Smooth muscle cell (in vitro differentiated cells): Measurements from ENCODE around the gene KCNJ14. TPM values are rescaled to one million over a fixed set of nuclear protein-coding genes. Genes with fewer than 3 reads are reported as not detected.

ENCODE experiments used
- DNase-seq: peaks from one replicate; lab custom pipeline; 2025; ENCODE audit not compliant: unreplicated experiment; lab: John Stamatoyannopoulos, UW
- H2AFZ ChIP-seq: fragments of 200-600 bp; sonication (generic); 2 replicates; pipeline ENCODE4 v1.6.0; 2016; ENCODE audit warnings: antibody characterized with exemption, low read depth, mild to moderate bottlenecking
- H3F3A ChIP-seq: fragments of 200-600 bp; sonication (generic); 2 replicates; pipeline ENCODE4 v1.6.0; 2017; ENCODE audit warnings: antibody characterized with exemption, low read depth
- H3K27ac ChIP-seq: fragments of 200-600 bp; sonication (generic); 2 replicates; pipeline ENCODE4 v1.5.1; 2016; ENCODE audit warnings: low read depth, mild to moderate bottlenecking
- H3K27me3 ChIP-seq: fragments of 200-600 bp; sonication (generic); 2 replicates; pipeline ENCODE4 v1.6.1; 2016; ENCODE audit warnings: low read depth, mild to moderate bottlenecking
- H3K36me3 ChIP-seq: fragments of 200-600 bp; sonication (generic); 2 replicates; pipeline ENCODE4 v1.5.1; 2016; ENCODE audit warnings: low read depth
- H3K4me1 ChIP-seq: fragments of 200-600 bp; sonication (generic); 2 replicates; pipeline ENCODE4 v1.5.1; 2016; ENCODE audit warnings: low read depth
- H3K4me2 ChIP-seq: fragments of 200-600 bp; sonication (generic); 2 replicates; pipeline ENCODE4 v1.6.0; 2016; ENCODE audit warnings: mild to moderate bottlenecking
- H3K4me3 ChIP-seq: fragments of 200-600 bp; sonication (generic); 2 replicates; pipeline ENCODE4 v1.5.1; 2016; ENCODE audit warnings: mild to moderate bottlenecking
- H3K79me2 ChIP-seq: fragments of 200-600 bp; sonication (generic); 2 replicates; pipeline ENCODE4 v1.6.0; 2016; ENCODE audit warnings: low read depth, mild to moderate bottlenecking
- H3K9ac ChIP-seq: fragments of 200-600 bp; sonication (generic); 2 replicates; pipeline ENCODE4 v1.6.0; 2016; ENCODE audit warnings: low read depth
- H3K9me3 ChIP-seq: fragments of 200-600 bp; sonication (generic); replicated peaks from 2 replicates; pipeline ENCODE4 v1.5.1; 2016; ENCODE audit warnings: low read depth
- H4K20me1 ChIP-seq: fragments of 200-600 bp; sonication (generic); 2 replicates; pipeline ENCODE4 v1.6.0; 2016; ENCODE audit warnings: low read depth
- CTCF ChIP-seq: fragments of 200-600 bp; sonication (generic); IDR thresholded peaks from 2 replicates; pipeline ENCODE4 v1.5.1; 2017; ENCODE audit warnings: borderline replicate concordance, mild to moderate bottlenecking, antibody characterized with exemption; ENCODE audit not compliant: insufficient read depth, poor library complexity, severe bottlenecking
- WGBS: methylation state at CpG from one replicate; pipeline ENCODE4 v1.1.7; 2016; ENCODE audit warnings: low lambda C conversion rate; 5-methylcytosine and 5-hydroxymethylcytosine counted together
- polyA plus RNA-seq: library from polyadenylated mRNA; unstranded; fragments of >200 nt; fragmentation: Nextera tagmentation; extraction: Ambion mirVana; gene quantifications from 2 replicates; pipeline ENCODE4 v1.2.1, GENCODE V29; 2016
- total RNA-seq: library from RNA; depleted of rRNA; stranded (reverse); fragments of >200 nt; gene quantifications from 2 replicates; pipeline ENCODE4 v1.2.3, GENCODE V29; 2014

Gene KCNJ14
- total and polyA plus RNA-seq, 2 experiments from 2014 or later: 1.7 to 1.8 TPM

- Histone ChIP-seq H3F3A (peaks cover 6% of the 10 kb centered on the region), H3K4me1 (peaks cover 7% of the 10 kb centered on the region), H2AFZ (no peak overlapping the region), H3K27me3 (no peaks in the 10 kb centered on the region), H4K20me1 (no peaks in the 10 kb centered on the region), H3K4me2 (peak overlapping the region; percentile 78), H3K79me2 (no peaks in the 10 kb centered on the region), H3K36me3 (no peaks in the 10 kb centered on the region), H3K9ac (no peak overlapping the region), H3K4me3 (no peak overlapping the region), H3K27ac (no peak overlapping the region), H3K9me3 (no peaks in the 10 kb centered on the region)
- no peak for DNase-seq
- no peak for TF ChIP-seq CTCF
- WGBS: 23% methylated on average over 7 of the region's 10 CpGs
Observed at GRCh38 chr19:48491793-48492123, 36.4 kb downstream of the KCNJ14 start.

DNA sequence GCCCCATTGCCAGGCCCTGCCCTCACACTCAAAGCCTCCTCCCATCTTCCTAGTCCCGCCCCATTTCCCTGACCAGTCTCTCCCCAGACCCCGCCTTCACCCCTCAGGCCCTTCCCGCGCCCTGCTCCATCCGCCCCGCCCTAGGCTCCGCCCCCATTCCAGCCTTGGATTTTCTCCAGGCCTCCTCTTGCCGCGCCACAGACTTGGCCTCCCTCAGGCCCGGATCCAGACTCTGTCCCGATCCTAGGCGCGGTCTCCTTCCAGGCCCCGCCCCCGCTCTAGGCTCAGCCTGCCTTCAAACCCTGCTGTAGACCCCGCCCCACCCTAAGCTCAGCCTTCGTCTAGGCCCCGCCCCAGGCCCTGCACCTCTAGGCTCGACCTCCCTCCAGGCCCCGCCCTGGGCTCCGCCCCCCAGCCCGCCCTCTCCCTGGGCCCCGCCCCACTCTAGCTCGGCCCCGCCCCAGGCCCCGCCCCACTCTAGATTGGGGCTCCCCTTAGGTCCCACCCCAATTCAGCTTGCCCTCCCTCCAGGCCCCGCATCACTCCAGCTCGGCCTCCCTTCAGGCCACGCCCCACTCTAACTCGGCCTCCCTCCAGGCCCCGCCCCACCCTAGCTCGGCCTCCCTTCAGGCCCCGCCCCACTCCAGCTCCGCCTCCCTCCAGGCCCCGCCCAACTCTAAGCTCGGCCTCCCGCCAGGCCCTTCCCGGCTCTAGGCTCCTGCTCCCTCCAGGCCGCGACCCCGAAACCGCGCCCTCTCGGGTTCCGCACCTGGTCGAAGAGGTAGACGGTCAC is 37.7 kb downstream of the KCNJ14 start:
- peaks cover 6% of the 10 kb centered on the region for H3F3A ChIP-seq
- 3% methylated on average over 26 of the region's 47 CpGs for WGBS
- no peaks in the 10 kb centered on the region for H4K20me1 ChIP-seq
- peak overlapping the region; percentile 84 for H3K4me2 ChIP-seq
- H3K79me2 ChIP-seq: no peaks in the 10 kb centered on the region
- H3K36me3 ChIP-seq: no peaks in the 10 kb centered on the region
- peak overlapping the region; percentile 68 for H3K4me3 ChIP-seq
- no peaks in the 10 kb centered on the region for H3K9me3 ChIP-seq
- H3K9ac ChIP-seq: peak overlapping the region; percentile 68
- no peak for TF ChIP-seq CTCF
- H3K4me1 ChIP-seq: peaks cover 7% of the 10 kb centered on the region
- no peaks in the 10 kb centered on the region for H3K27me3 ChIP-seq
- H3K27ac ChIP-seq: no peak overlapping the region
- no peak overlapping the region for H2AFZ ChIP-seq
- peak; percentile 97 for DNase-seq

DNA sequence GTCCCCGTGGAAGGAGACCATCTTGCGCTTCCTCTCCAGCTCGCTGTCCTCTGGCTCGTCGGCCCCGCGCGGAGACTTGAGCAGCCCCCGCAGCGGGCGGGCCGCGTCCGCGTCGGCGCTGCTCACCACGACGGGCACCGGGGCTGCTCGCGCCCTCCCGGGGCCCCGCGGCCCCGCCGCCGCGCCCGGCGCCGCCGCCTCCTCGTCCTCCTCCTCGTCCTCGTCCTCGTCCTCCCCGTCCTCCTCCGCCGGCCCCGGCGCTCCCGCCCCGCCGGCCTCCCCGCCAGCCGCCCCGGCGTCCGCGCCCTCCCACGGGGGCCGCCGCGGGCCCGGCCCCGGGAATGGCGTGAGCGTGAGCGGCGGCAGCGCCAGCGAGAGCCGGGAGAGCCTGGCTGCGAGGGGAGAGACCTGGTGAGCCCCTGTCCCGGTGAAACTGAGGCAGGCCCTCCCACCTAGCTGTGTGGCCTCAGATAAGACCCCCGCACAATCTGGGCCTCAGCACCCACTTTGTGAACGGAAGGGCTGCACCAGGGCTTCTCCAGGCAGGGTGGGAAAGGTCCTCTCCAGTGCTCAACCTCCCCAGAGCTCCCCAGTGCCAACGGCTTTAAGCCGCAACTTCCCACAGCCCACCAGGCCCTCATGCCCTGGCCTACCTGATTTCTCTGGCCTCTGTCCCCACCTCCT is 38.5 kb downstream of the KCNJ14 start:
- H3K27ac ChIP-seq: no peak overlapping the region
- H3K4me1 ChIP-seq: peaks cover 7% of the 10 kb centered on the region
- H3K9ac ChIP-seq: peak overlapping the region; percentile 68
- DNase-seq: no peak
- TF ChIP-seq CTCF: no peak
- peak overlapping the region; percentile 86 for H3K4me2 ChIP-seq
- H3K27me3 ChIP-seq: no peaks in the 10 kb centered on the region
- H2AFZ ChIP-seq: no peak overlapping the region
- H4K20me1 ChIP-seq: no peaks in the 10 kb centered on the region
- no peaks in the 10 kb centered on the region for H3K79me2 ChIP-seq
- H3K36me3 ChIP-seq: no peaks in the 10 kb centered on the region
- H3K9me3 ChIP-seq: no peaks in the 10 kb centered on the region
- WGBS: 13% methylated on average over 15 of the region's 70 CpGs
- peaks cover 6% of the 10 kb centered on the region for H3F3A ChIP-seq
- peak overlapping the region; percentile 68 for H3K4me3 ChIP-seq
